HFF-Myc (cell line): ENCODE results near the gene AKT2.

Source experiments
- DNase-seq: peaks from one replicate; pipeline ENCODE4 v3.0.0-alpha.2; 2011; ENCODE audit warnings: low read depth; ENCODE audit errors: extremely low read depth
- H3K4me3 ChIP-seq: replicated peaks from 2 replicates; pipeline ENCODE4 v1.5.1; 2011; ENCODE audit warnings: low read depth, mild to moderate bottlenecking, control low read depth, low read length
- CTCF ChIP-seq: IDR thresholded peaks from 2 replicates; pipeline ENCODE4 v1.5.1; 2012; ENCODE audit warnings: mild to moderate bottlenecking, low read depth, low read length, control low read depth; ENCODE audit errors: missing control alignments

The AKT2 gene

GRCh38 chr19:40200341-40201099 is 84.6 kb downstream of the AKT2 start:
- no peak overlapping the region for H3K4me3 ChIP-seq
- DNase-seq = no peak
- TF ChIP-seq CTCF = no peak

GRCh38 chr19:40198272-40198990 is 86.7 kb downstream of the AKT2 start:
- H3K4me3 ChIP-seq = no peak overlapping the region
- no peak for TF ChIP-seq CTCF
- no peak for DNase-seq

- no peak for TF ChIP-seq CTCF
- no peak for DNase-seq
- no peak overlapping the region for H3K4me3 ChIP-seq
These were observed 91.6 kb downstream of the AKT2 start for GRCh38 chr19:40193587-40193849.

- TF ChIP-seq CTCF = no peak
- no peak for DNase-seq
- H3K4me3 ChIP-seq = peak overlapping the region; percentile 85
These were observed 92.2 kb downstream of the AKT2 start for GRCh38 chr19:40192758-40193586.

- no peak for DNase-seq
- no peak for TF ChIP-seq CTCF
- peak overlapping the region; percentile 85 for H3K4me3 ChIP-seq
These were observed 93.1 kb downstream of the AKT2 start for GRCh38 chr19:40191836-40192646.
